ENCODE data around the gene TANGO2.

The TANGO2 gene

DNA sequence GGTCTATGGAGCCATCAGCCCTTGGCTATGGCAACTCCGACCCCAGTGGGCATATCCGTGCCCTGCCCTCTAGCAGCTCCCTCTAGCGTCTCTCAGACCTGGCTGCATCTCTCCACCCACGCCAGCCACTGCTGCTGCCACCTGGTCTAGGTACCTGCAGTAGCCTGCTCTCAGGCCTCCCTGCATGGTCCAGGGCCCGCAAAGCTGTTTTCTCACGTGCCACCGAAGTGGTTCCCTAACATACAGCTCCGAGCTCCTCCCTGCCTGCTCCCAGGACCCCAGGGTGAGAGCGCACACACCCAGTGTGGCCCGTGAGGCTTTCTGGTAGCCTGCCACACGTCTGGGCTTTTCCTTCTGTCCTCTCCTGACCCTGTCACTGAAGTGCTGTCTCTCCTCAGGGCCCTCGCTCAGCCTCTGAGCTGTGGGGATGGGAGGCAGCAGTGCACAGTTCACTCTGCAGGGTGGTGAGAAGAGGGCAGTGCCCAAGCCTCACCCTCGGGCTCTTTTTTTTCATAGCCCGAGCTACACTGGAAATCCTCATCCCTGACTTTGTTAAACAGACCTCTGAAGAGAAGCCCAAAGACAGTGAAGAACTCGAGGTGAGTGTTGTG is 73.4 kb downstream of the TANGO2 start:
- no peak overlapping the region for H3K4me3 Mint-ChIP-seq
- peaks cover 4% of the 10 kb centered on the region for H3K9me3 Mint-ChIP-seq
- H3K4me1 Mint-ChIP-seq = no peaks in the 10 kb centered on the region
- H3K27ac Mint-ChIP-seq = no peak overlapping the region
- peaks cover 97% of the 10 kb centered on the region for H3K36me3 Mint-ChIP-seq (ENCODE audit: low read depth)
- no peak for TF ChIP-seq CTCF (IDR thresholded peaks at IDR 0.05)
- DNase-seq = no peak
- H3K27me3 Mint-ChIP-seq (ENCODE audit: low read depth, poor library complexity) = peaks cover 4% of the 10 kb centered on the region

GRCh38 chr22:20095521-20095920 is 74.6 kb downstream of the TANGO2 start:
- no peak for DNase-seq
- peaks cover 4% of the 10 kb centered on the region for H3K9me3 Mint-ChIP-seq
- H3K27ac Mint-ChIP-seq = no peak overlapping the region
- peaks cover 97% of the 10 kb centered on the region for H3K36me3 Mint-ChIP-seq (ENCODE audit: low read depth)
- H3K4me1 Mint-ChIP-seq = no peaks in the 10 kb centered on the region
- peaks cover 4% of the 10 kb centered on the region for H3K27me3 Mint-ChIP-seq (ENCODE audit: low read depth, poor library complexity)
- no peak for TF ChIP-seq CTCF (IDR thresholded peaks at IDR 0.05)
- H3K4me3 Mint-ChIP-seq = no peak overlapping the region

GRCh38 chr22:20096574-20097420 is 75.9 kb downstream of the TANGO2 start:
- H3K9me3 Mint-ChIP-seq = peaks cover 4% of the 10 kb centered on the region
- H3K4me1 Mint-ChIP-seq = no peaks in the 10 kb centered on the region
- no peak overlapping the region for H3K4me3 Mint-ChIP-seq
- H3K36me3 Mint-ChIP-seq (ENCODE audit: low read depth) = peaks cover 94% of the 10 kb centered on the region
- DNase-seq = no peak
- no peak for TF ChIP-seq CTCF (IDR thresholded peaks at IDR 0.05)
- no peak overlapping the region for H3K27ac Mint-ChIP-seq
- H3K27me3 Mint-ChIP-seq (ENCODE audit: low read depth, poor library complexity) = peaks cover 4% of the 10 kb centered on the region

DNA sequence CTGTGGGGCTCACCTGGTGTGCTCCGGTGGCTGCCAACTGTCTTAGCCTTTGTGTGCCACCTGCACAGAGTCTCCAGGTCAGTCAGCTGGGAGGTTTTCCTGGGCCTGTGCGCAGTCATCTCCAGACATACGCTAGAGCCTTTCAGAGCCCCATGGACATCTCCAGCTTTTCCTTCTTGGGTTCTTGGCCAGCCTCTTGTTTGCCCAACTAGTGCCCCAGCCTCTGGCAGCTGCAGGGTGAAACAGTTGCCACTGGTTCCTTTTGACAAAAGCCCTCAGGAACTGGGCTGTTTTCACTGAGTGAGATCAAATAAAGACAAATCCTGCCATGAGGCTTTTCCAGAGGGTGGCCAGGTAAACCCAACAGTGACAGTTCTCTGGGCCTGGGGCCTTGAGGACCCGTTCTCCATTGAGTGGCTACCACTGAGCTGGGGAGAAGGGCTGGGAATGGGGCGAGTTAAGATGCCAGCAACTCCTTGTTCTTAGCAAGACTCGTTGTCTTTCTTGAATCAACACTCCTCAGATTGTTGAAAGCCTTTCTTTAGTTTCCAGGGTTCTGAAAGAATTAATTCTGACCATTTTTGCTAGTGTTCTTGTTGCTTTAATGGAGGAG is 78.3 kb downstream of the TANGO2 start:
- no peak for TF ChIP-seq CTCF (IDR thresholded peaks at IDR 0.05)
- Mint-ChIP-seq H3K27ac (no peak overlapping the region), H3K27me3 (ENCODE audit: low read depth, poor library complexity) (peaks cover 4% of the 10 kb centered on the region), H3K4me1 (no peaks in the 10 kb centered on the region), H3K4me3 (no peak overlapping the region), H3K36me3 (ENCODE audit: low read depth) (peaks cover 90% of the 10 kb centered on the region), H3K9me3 (peaks cover 4% of the 10 kb centered on the region)
- DNase-seq = no peak

GRCh38 chr22:20101638-20102037 is 80.7 kb downstream of the TANGO2 start:
- Mint-ChIP-seq H3K9me3 (peaks cover 4% of the 10 kb centered on the region), H3K4me3 (no peak overlapping the region), H3K4me1 (no peaks in the 10 kb centered on the region), H3K27me3 (ENCODE audit: low read depth, poor library complexity) (peaks cover 4% of the 10 kb centered on the region), H3K27ac (no peak overlapping the region), H3K36me3 (ENCODE audit: low read depth) (peaks cover 66% of the 10 kb centered on the region)
- DNase-seq = no peak
- no peak for TF ChIP-seq CTCF (IDR thresholded peaks at IDR 0.05)
